Activated CD4-positive, alpha-beta T cell treated with anti-CD3 and anti-CD28 coated beads for 36 hours (primary cell): Measurements from ENCODE around the gene CARD11. TPM values are rescaled to one million over a fixed set of nuclear protein-coding genes. Genes with fewer than 3 reads are reported as not detected.

Experiments used
- ATAC-seq: fragments of 200-7000 bp; cut with Tn5 transposase; one replicate; pipeline ENCODE4 v1.10.0; 2021; ENCODE audit warnings: mild to moderate bottlenecking, moderate library complexity
- CTCF ChIA-PET: fragments of 350-600 bp; sonication (Branson Sonifier 250); formaldehyde crosslinking; loops from one replicate; lab custom pipeline; 2021; ENCODE audit warnings: antibody characterized with exemption; lab: Charles Lee
- POLR2A ChIA-PET: fragments of 350-600 bp; sonication (Branson Sonifier 250); formaldehyde crosslinking; loops from one replicate; lab custom pipeline; 2021; ENCODE audit warnings: antibody characterized with exemption, inconsistent platforms; lab: Charles Lee
- DNase-seq: peaks from one replicate; pipeline ENCODE4 v3.0.0-alpha.2; 2020
- H3K27ac Mint-ChIP-seq: one replicate; pipeline ENCODE4 v1.8.0; 2021; ENCODE audit warnings: mixed read lengths
- H3K27me3 Mint-ChIP-seq: one replicate; pipeline ENCODE4 v1.8.0; 2021; ENCODE audit warnings: mixed read lengths
- H3K36me3 Mint-ChIP-seq: one replicate; pipeline ENCODE4 v1.8.0; 2021; ENCODE audit warnings: low read depth, mixed read lengths
- H3K4me1 Mint-ChIP-seq: one replicate; pipeline ENCODE4 v1.8.0; 2021; ENCODE audit warnings: mixed read lengths
- H3K4me3 Mint-ChIP-seq: one replicate; pipeline ENCODE4 v1.8.0; 2021; ENCODE audit warnings: mild to moderate bottlenecking, moderate library complexity, mixed read lengths
- H3K9me3 Mint-ChIP-seq: one replicate; pipeline ENCODE4 v1.8.0; 2021; ENCODE audit warnings: low read depth, mixed read lengths
- intact Hi-C, 2 experiments: fragments of 100-400 bp; cut with DNase I in 1 of 2; cut with micrococcal nuclease in 1 of 2; formaldehyde crosslinking; loops; one replicate each; pipeline versions ENCODE4 v1.14.2 to v1.15.1; 2022 to 2024; cut with DNase I, micrococcal nuclease
- total RNA-seq, 2 experiments: library from RNA; stranded (reverse); gene quantifications; one replicate each; pipeline ENCODE4 v1.2.3, GENCODE V29; 2021

Gene CARD11
- total RNA-seq, 2 experiments from 2014 or later: 108 to 118 TPM

GRCh38 chr7:2947058-2947780 lies 96.4 kb downstream of the CARD11 start:
- H3K9me3 Mint-ChIP-seq: peaks cover 12% of the 10 kb centered on the region
- ATAC-seq (no peak), DNase-seq (peak; percentile 2)
- no peak overlapping the region for H3K4me3 Mint-ChIP-seq
- intact Hi-C loops: no loop called here
- H3K27ac Mint-ChIP-seq: peak overlapping the region; percentile 42
- peaks cover 86% of the 10 kb centered on the region for H3K36me3 Mint-ChIP-seq
- H3K27me3 Mint-ChIP-seq: no peaks in the 10 kb centered on the region
- POLR2A ChIA-PET: no interaction called here
- CTCF ChIA-PET: interaction anchor here (0.5 to 1.5 kb wide), 3 partner anchors 13 to 59 kb away, joined by 3 to 5 read pairs (median 3); no protein-coding TSS in a partner anchor
- H3K4me1 Mint-ChIP-seq: peaks cover 44% of the 10 kb centered on the region

DNA sequence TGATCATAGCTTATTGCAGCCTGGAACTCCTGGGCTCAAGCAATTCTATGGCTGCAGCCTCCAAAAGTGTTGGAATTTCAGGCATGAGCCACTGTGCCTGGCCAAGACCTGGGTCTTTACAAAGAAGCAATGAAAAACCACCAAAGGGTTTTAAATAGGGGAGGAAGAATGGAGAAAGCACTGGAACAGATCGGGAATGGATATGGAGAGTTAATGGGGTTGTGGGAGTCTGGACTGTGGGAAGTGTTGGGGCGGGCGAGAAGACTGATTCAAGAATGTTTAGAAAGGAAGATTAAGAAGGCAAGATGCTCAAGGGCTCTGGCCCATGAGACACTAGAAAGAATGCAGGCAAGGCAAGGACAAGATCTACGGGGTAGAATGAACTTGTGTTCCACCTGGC lies 98.5 kb downstream of the CARD11 start:
- peaks cover 24% of the 10 kb centered on the region for H3K4me1 Mint-ChIP-seq
- peaks cover 1% of the 10 kb centered on the region for H3K9me3 Mint-ChIP-seq
- H3K36me3 Mint-ChIP-seq: peaks cover 80% of the 10 kb centered on the region
- POLR2A ChIA-PET: no interaction called here
- ATAC-seq (no peak), DNase-seq (peak; percentile 2)
- H3K27me3 Mint-ChIP-seq: no peaks in the 10 kb centered on the region
- peak overlapping the region; percentile 14 for H3K27ac Mint-ChIP-seq
- intact Hi-C loops: no loop called here
- CTCF ChIA-PET: no interaction called here
- H3K4me3 Mint-ChIP-seq: no peak overlapping the region

- H3K4me1 Mint-ChIP-seq: peaks cover 24% of the 10 kb centered on the region
- H3K9me3 Mint-ChIP-seq: no peaks in the 10 kb centered on the region
- ChIA-PET CTCF (no interaction called here), POLR2A (no interaction called here)
- ATAC-seq (no peak), DNase-seq (peak; percentile 1)
- H3K27me3 Mint-ChIP-seq: no peaks in the 10 kb centered on the region
- H3K4me3 Mint-ChIP-seq: no peak overlapping the region
- intact Hi-C loops: no loop called here
- peaks cover 79% of the 10 kb centered on the region for H3K36me3 Mint-ChIP-seq
- H3K27ac Mint-ChIP-seq: peak overlapping the region; percentile 57
Measured at GRCh38 chr7:2944739-2945138, 98.9 kb downstream of the CARD11 start.

GRCh38 chr7:2943851-2944601 lies 99.6 kb downstream of the CARD11 start:
- Mint-ChIP-seq H3K9me3 (no peaks in the 10 kb centered on the region), H3K4me3 (no peak overlapping the region), H3K27ac (no peak overlapping the region), H3K27me3 (no peaks in the 10 kb centered on the region), H3K4me1 (peaks cover 21% of the 10 kb centered on the region), H3K36me3 (peaks cover 78% of the 10 kb centered on the region)
- ATAC-seq: no peak
- ChIA-PET POLR2A (no interaction called here), CTCF (no interaction called here)
- intact Hi-C loops: no loop called here
- DNase-seq: peak; percentile 3

- Mint-ChIP-seq H3K9me3 (no peaks in the 10 kb centered on the region), H3K27me3 (no peaks in the 10 kb centered on the region), H3K27ac (peak overlapping the region; percentile 59), H3K4me3 (no peak overlapping the region), H3K4me1 (peaks cover 5% of the 10 kb centered on the region), H3K36me3 (peaks cover 72% of the 10 kb centered on the region)
- intact Hi-C loops: no loop called here
- ChIA-PET POLR2A (interaction anchor here (0.6 kb wide), 1 partner anchor 15 kb away, joined by 3 read pairs; no protein-coding TSS in a partner anchor), CTCF (interaction anchor here (0.7 kb wide), 1 partner anchor 159 kb away, joined by 3 read pairs; no protein-coding TSS in a partner anchor)
- peak; percentile 2 for DNase-seq
- no peak for ATAC-seq
Measured at GRCh38 chr7:2941216-2941859, 102.3 kb downstream of the CARD11 start.

DNA sequence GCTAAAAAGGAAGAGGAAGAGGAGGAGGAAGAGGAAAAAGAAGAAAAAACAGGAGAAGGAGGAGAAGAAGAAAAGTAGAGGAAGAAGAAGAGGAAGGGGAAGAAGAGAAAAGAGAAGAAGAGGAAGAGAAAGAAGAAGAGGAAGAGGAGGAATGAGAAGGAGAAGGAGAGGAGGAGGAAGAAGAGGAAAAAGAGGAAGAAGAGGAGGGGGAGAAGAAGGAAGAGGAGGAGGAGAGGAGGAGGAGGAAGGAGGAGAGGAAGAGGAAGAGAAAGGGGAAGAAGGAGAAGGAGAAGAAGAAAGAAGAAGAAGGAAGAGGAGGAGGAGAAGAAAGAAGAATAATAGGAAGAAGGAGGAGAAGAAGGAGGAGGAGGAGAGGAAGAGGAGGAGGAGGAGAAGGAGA lies 103.2 kb downstream of the CARD11 start:
- ChIA-PET CTCF (no interaction called here), POLR2A (no interaction called here)
- Mint-ChIP-seq H3K4me1 (peaks cover 5% of the 10 kb centered on the region), H3K4me3 (no peak overlapping the region), H3K36me3 (peaks cover 67% of the 10 kb centered on the region), H3K27me3 (no peaks in the 10 kb centered on the region), H3K27ac (peak overlapping the region; percentile 17), H3K9me3 (no peaks in the 10 kb centered on the region)
- DNase-seq (no peak), ATAC-seq (no peak)
- intact Hi-C loops: no loop called here

DNA sequence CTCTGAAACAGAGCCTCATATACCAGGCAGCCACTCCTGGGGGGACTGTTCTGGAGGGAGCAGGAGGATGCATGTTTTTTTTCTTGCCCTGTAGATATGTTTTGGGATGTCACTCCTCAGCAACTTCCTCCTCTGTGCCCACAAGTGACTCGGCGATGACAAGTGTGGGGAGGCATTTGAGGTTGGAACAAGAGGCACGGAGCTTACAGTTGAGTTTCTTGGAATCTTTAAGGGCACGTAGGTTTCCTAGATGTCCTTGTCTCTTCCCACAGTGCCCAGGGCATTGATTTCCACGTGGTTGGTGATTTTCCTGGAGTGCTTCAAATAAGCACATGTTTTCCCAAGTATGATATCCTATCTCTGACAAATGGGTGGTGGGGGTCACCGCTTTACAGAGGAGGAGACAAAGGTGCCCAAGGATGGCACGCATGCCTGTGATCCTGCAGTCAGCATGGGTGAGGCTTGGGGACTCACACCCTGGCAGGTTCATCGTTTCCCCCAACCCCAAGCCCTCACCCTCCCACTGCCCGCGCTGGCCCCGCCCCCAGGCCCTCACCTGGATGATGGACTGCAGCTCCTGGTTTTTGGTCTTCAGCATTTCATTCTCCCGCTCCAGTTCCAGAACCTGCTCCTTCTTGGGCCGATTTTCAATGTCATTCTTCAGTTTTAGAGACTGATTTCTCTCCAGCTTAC lies 104.3 kb downstream of the CARD11 start:
- intact Hi-C loops: no loop called here
- DNase-seq (peak; percentile 6), ATAC-seq (no peak)
- H3K27ac Mint-ChIP-seq: peak overlapping the region; percentile 55
- POLR2A ChIA-PET: no interaction called here
- H3K36me3 Mint-ChIP-seq: peaks cover 64% of the 10 kb centered on the region
- H3K9me3 Mint-ChIP-seq: no peaks in the 10 kb centered on the region
- CTCF ChIA-PET: interaction anchor here (0.6 to 0.7 kb wide), 2 partner anchors 27 to 53 kb away, joined by 3 read pairs; no protein-coding TSS in a partner anchor
- peaks cover 12% of the 10 kb centered on the region for H3K4me1 Mint-ChIP-seq
- no peak overlapping the region for H3K4me3 Mint-ChIP-seq
- H3K27me3 Mint-ChIP-seq: no peaks in the 10 kb centered on the region

GRCh38 chr7:2938514-2939192 lies 105.0 kb downstream of the CARD11 start:
- no peaks in the 10 kb centered on the region for H3K9me3 Mint-ChIP-seq
- ChIA-PET POLR2A (no interaction called here), CTCF (no interaction called here)
- H3K27me3 Mint-ChIP-seq: no peaks in the 10 kb centered on the region
- no peak overlapping the region for H3K4me3 Mint-ChIP-seq
- intact Hi-C loops: no loop called here
- H3K4me1 Mint-ChIP-seq: peaks cover 19% of the 10 kb centered on the region
- peak overlapping the region; percentile 44 for H3K27ac Mint-ChIP-seq
- H3K36me3 Mint-ChIP-seq: peaks cover 64% of the 10 kb centered on the region
- ATAC-seq: no peak
- peak; percentile 5 for DNase-seq

DNA sequence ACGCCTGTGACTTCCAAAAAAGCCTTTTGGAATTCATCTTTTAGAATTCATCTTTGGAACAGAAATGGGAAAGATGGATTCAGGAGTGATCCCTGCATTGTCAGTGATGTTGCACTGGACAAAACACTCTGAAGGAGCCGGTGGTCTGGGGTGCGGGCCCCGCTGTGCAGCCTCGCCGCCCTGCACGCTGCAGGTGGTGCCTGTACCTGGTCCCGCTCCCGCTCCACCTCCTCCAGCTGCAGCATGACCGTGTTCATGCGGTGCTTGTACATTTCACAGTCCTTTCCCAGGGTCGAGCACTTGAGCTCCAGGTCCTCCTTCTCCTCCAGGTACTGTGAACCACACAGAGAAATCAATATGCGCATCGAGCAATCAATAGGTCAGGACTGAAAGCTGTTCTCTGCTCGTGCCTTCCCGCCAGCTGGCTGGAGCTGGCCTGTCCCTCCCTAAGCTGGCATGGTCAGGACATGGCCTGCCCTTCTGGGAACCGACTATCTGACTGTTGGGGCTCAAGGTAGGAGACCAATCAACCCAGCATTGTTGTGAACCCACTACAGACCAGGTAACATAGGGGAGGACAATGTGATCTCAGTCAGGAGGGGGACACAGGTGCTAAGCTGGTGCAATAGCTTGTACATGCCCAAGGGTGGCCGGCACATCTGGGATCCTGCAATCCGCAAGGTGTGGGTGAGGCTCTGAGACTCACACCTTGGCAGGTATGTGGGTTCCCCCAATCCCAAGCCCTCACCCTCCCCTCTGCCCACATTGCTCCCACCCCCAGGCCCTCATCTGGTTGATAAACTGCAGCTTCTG lies 105.8 kb downstream of the CARD11 start:
- H3K4me3 Mint-ChIP-seq: no peak overlapping the region
- H3K4me1 Mint-ChIP-seq: peaks cover 21% of the 10 kb centered on the region
- H3K27me3 Mint-ChIP-seq: no peaks in the 10 kb centered on the region
- ChIA-PET CTCF (no interaction called here), POLR2A (no interaction called here)
- ATAC-seq: no peak
- H3K9me3 Mint-ChIP-seq: no peaks in the 10 kb centered on the region
- DNase-seq: peak; percentile 2
- peaks cover 64% of the 10 kb centered on the region for H3K36me3 Mint-ChIP-seq
- intact Hi-C loops: no loop called here
- no peak overlapping the region for H3K27ac Mint-ChIP-seq

- Mint-ChIP-seq H3K27ac (peak overlapping the region; percentile 37), H3K9me3 (no peaks in the 10 kb centered on the region), H3K4me1 (peaks cover 25% of the 10 kb centered on the region), H3K36me3 (peaks cover 69% of the 10 kb centered on the region), H3K4me3 (no peak overlapping the region), H3K27me3 (no peaks in the 10 kb centered on the region)
- ChIA-PET CTCF (no interaction called here), POLR2A (interaction anchor here (0.7 kb wide), 1 partner anchor 10 kb away, joined by 3 read pairs; no protein-coding TSS in a partner anchor)
- intact Hi-C loops: no loop called here
- peak; percentile 4 for DNase-seq
- no peak for ATAC-seq
Measured at GRCh38 chr7:2936891-2937580, 106.6 kb downstream of the CARD11 start.
